AG08395 (cell line): Measurements from ENCODE around the gene ATP8B1.
"Not testable (repeated sequence)": the region's sequence is repeated elsewhere in the genome, so short reads cannot be mapped to it uniquely, and the experiment has no call there.

Experiments used
- DNase-seq: peaks from one replicate; pipeline ENCODE4 v3.0.0; 2012; ENCODE audit warnings: mixed read lengths, low spot score

Gene ATP8B1

DNA sequence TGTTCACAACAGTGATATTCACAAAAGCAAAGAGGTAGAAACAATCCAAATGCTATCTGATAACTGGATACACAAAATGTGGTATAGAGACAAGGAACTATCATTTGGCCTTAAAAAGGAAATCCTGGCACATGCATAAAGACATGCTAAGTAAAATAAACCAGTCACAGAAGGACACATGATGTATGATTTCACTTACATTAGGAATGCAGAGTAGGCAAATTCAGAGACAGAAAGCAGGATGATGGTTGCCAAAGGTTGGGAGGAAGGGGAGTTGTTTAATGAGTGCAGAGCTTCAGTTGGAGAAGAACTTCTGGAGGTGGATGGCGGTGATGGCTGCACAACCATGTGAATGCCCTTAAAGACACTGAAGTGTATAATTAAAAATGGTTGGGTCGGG, 38.1 kb downstream of the ATP8B1 start:
- no peak for DNase-seq

- DNase-seq, result no peak
Observed at GRCh38 chr18:57764087-57764486, 39.0 kb downstream of the ATP8B1 start.

GRCh38 chr18:57762686-57763085, 40.4 kb downstream of the ATP8B1 start:
- DNase-seq, result no peak

DNA sequence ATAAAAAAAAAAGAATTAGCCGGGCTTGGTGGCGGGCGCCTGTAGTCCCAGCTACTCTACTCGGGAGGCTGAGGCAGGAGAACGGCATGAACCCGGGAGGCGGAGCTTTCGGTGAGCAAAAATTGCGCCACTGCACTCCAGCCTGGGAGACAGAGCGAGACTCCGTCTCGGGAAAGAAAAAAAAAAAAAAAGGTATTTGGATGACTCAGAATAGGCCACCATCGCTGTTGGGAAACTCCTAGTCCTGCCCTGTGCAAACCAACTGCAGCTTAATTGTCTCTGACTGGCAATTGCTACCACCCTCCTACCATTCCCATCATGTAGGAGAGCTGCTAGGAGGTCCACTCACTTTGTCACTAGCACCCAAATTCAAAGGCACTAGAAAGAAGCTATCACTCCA, 43.5 kb downstream of the ATP8B1 start:
- DNase-seq, result no peak

- DNase-seq, result no peak
Observed at GRCh38 chr18:57755473-57756067, 47.5 kb downstream of the ATP8B1 start.

DNA sequence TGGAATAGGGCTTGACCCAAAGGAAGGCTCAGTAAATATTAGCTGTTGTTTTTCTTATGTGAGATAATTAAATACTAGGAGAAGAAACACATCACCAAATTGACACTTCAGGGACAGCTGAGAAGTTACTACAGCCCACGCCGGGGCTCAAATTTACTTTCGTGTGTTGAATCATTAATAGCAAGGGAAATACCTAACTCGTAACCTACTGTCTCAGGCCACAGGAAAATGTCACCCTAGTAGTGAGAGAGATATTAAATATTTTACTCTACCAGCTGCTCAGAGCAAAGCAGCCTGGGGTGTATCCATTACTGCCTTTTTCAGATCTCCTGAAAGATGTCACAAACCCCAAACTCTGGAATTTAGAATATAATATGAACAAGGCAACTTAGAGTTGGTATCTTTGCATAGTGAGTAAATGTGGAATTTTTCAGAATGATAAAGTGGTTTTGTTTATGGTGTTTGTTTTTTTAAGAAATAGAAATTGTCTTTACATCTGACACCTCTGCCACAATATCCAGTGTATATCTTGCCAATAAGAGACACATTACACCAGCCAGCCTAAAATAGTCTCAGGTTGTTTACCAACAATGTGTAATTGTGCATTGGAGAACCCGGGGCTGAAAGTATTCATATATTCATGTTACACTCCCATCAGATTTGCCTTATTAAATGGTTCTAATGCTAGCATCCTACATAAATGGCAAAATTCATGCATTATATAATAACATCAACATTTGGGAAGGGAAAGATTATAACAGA, 48.4 kb downstream of the ATP8B1 start:
- DNase-seq, result no peak

GRCh38 chr18:57753063-57753462, 50.1 kb downstream of the ATP8B1 start:
- DNase-seq, result no peak

GRCh38 chr18:57749604-57749970, 53.5 kb downstream of the ATP8B1 start:
- DNase-seq, result no peak

- DNase-seq, result peak; percentile 14
Observed at GRCh38 chr18:57748770-57749603, 54.1 kb downstream of the ATP8B1 start.

GRCh38 chr18:57747809-57748680, 55.1 kb downstream of the ATP8B1 start:
- DNase-seq, result no peak

GRCh38 chr18:57744211-57744694, 58.9 kb downstream of the ATP8B1 start:
- no peak for DNase-seq

DNA sequence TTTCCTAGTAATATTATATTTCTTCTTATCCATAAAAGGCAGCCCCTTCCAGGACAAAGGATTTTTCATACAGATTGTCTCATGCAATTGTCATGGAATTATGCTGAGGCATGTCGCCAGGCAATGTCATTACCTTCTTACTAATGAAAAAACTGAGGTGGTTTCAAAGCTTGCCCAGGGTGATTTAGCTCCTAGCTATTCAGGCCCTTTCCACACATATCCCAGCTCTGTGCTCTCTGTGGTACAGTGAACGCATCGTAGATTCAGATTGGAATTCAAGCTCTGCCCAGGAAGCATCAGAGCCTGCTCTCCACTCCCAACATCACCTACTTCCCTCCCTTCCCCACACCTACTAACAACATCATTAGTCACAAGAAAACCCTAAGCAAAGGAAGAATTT, 60.1 kb downstream of the ATP8B1 start:
- DNase-seq, result peak; percentile 71

DNA sequence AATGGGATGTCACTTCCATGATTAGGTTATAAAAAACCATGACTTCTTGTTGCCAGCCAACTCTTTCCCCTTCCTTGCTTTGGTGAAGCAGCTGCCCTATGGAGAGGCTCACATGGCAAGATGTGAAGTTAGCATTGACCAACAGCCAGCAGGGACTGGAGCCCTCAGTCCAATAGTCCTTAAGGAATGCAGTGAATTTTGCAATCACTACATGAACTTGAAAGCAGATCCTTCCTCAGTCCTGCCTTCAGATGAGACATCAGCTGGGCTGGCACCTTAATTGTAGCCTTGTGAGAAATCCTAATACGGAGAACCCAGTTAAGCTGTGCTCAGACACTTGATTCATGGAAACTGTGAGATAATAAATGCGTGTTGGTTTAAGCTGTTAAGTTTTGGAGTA, 61.8 kb downstream of the ATP8B1 start:
- DNase-seq, result no peak

GRCh38 chr18:57738078-57738477, 65.0 kb downstream of the ATP8B1 start:
- peak; percentile 5 for DNase-seq

- peak; percentile 88 for DNase-seq
Observed at GRCh38 chr18:57737400-57738060, 65.6 kb downstream of the ATP8B1 start.

DNA sequence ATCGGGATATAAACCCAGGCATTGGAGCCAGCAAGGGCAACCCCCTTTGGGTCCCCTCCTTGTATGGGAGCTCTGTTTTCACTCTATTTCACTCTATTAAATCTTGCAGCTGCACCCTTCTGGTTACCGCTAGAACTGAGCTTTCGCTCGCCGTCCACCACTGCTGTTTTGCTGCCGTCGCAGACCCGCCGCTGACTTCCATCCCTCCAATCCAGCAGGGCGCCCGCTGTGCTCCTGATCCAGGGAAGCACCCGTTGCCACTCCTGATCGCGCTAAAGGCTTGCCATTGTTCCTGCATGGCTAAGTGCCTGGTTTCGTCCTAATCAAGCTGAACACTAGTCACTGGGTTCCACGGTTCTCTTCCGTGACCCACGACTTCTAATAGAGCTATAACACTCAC, 68.1 kb downstream of the ATP8B1 start:
- not testable (repeated sequence) for DNase-seq

DNA sequence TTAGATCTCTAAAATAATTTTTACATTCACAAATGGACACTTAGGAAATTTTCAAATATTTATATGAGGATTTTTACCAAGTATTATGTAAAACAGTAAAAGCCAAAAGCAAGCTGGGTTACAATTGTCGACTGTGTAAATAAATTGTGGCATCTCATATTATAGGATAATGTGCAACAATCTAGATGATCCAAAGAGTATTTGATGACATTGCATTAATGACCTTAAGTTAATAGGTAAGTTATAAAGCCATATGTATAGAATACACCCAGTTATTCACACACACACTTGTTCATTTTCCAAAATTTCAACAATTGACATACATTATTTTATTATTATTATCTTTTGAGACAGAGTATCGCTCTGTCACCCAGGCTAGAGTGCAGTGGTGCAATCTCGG, 69.3 kb downstream of the ATP8B1 start:
- DNase-seq, result no peak

DNA sequence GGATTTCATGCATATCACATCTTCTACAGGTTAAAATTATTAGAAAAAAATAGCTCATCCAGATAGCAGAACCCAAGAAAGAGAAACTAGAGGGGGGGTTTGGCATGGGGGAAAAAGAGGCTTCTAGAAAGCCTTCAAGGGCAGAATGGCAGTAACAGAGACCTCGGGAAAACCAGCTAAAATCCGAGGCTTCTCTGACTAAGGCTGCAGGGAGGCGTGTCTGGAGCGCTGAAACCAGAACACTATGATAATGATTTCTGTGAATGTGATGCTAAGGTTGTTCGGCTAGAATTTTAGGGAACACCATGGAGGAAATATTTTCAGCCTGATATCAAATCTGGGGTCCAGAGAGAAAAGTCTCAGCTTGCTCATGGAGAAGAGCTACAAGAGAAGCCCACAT, 73.0 kb downstream of the ATP8B1 start:
- DNase-seq, result peak; percentile 22

- DNase-seq, result peak; percentile 13
Observed at GRCh38 chr18:57728941-57729511, 74.1 kb downstream of the ATP8B1 start.

GRCh38 chr18:57727952-57728807, 74.9 kb downstream of the ATP8B1 start:
- no peak for DNase-seq
